ENCODE results near the gene MRM2.

MRM2 gene

GRCh38 chr7:2253525-2254244, 11.7 kb upstream of the MRM2 start:
- DNase-seq (ENCODE audit: low read depth): no peak
- TF ChIP-seq CTCF (IDR thresholded peaks at IDR 0.05; ENCODE audit: low read length, missing control alignments): no peak
- H3K4me3 ChIP-seq (replicated peaks; ENCODE audit: low read depth, low read length): no peak overlapping the region

- H3K4me3 ChIP-seq (replicated peaks; ENCODE audit: low read depth, low read length): no peak overlapping the region
- DNase-seq (ENCODE audit: low read depth): no peak
- TF ChIP-seq CTCF (IDR thresholded peaks at IDR 0.05; ENCODE audit: low read length, missing control alignments): no peak
Observed at GRCh38 chr7:2253021-2253420, 11.0 kb upstream of the MRM2 start.

GRCh38 chr7:2251841-2252771, 10.1 kb upstream of the MRM2 start:
- DNase-seq (ENCODE audit: low read depth): no peak
- no peak overlapping the region for H3K4me3 ChIP-seq (replicated peaks; ENCODE audit: low read depth, low read length)
- no peak for TF ChIP-seq CTCF (IDR thresholded peaks at IDR 0.05; ENCODE audit: low read length, missing control alignments)

GRCh38 chr7:2251381-2251780, 9.4 kb upstream of the MRM2 start:
- no peak overlapping the region for H3K4me3 ChIP-seq (replicated peaks; ENCODE audit: low read depth, low read length)
- TF ChIP-seq CTCF (IDR thresholded peaks at IDR 0.05; ENCODE audit: low read length, missing control alignments): no peak
- no peak for DNase-seq (ENCODE audit: low read depth)

- no peak for DNase-seq (ENCODE audit: low read depth)
- no peak overlapping the region for H3K4me3 ChIP-seq (replicated peaks; ENCODE audit: low read depth, low read length)
- no peak for TF ChIP-seq CTCF (IDR thresholded peaks at IDR 0.05; ENCODE audit: low read length, missing control alignments)
Observed at GRCh38 chr7:2249744-2250323, 7.8 kb upstream of the MRM2 start.

- TF ChIP-seq CTCF (IDR thresholded peaks at IDR 0.05; ENCODE audit: low read length, missing control alignments): peak; percentile 6
- peak; percentile 95 for DNase-seq (ENCODE audit: low read depth)
Observed at GRCh38 chr7:2248984-2249694, 7.1 kb upstream of the MRM2 start.

More at GRCh38 chr7:2248984-2249694, 7.1 kb upstream of the MRM2 start:
- no peak overlapping the region for H3K4me3 ChIP-seq (replicated peaks; ENCODE audit: low read depth, low read length)

Measured in fibroblast of pulmonary artery (primary cell).